K562 (cell line): ENCODE results near the gene PARP1. TPM values are rescaled to one million over a fixed set of nuclear protein-coding genes. Genes with fewer than 3 reads are reported as not detected.

ENCODE experiments used
- ATAC-seq: fragments of 200-7000 bp; cut with Tn5 transposase; 3 replicates; pipeline ENCODE4 v1.9.1; 2020; ENCODE audit warnings: moderate library complexity
- BruUV-seq: library from RNA; stranded (reverse); fragments of 400-500 nt; replicated peaks from 2 replicates; lab custom pipeline; 2021; lab: Mats Ljungman, UMichigan
- CTCF ChIA-PET: fragments of 300-600 bp; formaldehyde crosslinking; extraction: SDS; loops from one replicate; lab custom pipeline; 2021; ENCODE audit warnings: low intra/inter-chr PET ratio; lab: Yijun Ruan, JAX
- POLR2A ChIA-PET: fragments of 300-600, 350-650 bp; sonication (Branson Sonifier 250); formaldehyde crosslinking; extraction: SDS; loops from one replicate; lab custom pipeline; 2021; ENCODE audit warnings: antibody characterized with exemption, inconsistent platforms; lab: Yijun Ruan, JAX
- DNase-seq, 4 experiments: peaks; one replicate each; pipeline versions ENCODE4 v3.0.0 to v3.0.0-alpha.2; 2011 to 2018; ENCODE audit warnings: low spot score in 3 of 4, mixed read lengths in 3 of 4; ENCODE audit errors: extremely low read depth in 1 of 4
- FAIRE-seq: peaks from 2 replicates; lab custom pipeline; 2011; peaks lifted over from hg19 to GRCh38; lab: Jason Lieb, UNC
- H2AFZ ChIP-seq: 2 replicates; pipeline ENCODE4 v1.6.0; 2011; ENCODE audit warnings: low read depth, low read length, control low read depth, inconsistent platforms
- H3K27ac ChIP-seq: fragments of 200-600 bp; 3 replicates; pipeline ENCODE4 v1.8.0; 2011; ENCODE audit warnings: low read depth, mild to moderate bottlenecking, control low read depth, inconsistent platforms, low read length, moderate library complexity, mixed read lengths; ENCODE audit errors: extremely low read depth
- H3K27me3 ChIP-seq, 2 experiments: fragments of 300-600 bp in 1 of 2; 2 replicates in 1 of 2; 3 replicates in 1 of 2; pipeline versions ENCODE4 v1.6.0 to v1.8.0; 2011; ENCODE audit warnings: inconsistent platforms in 2 of 2, low read length in 2 of 2, mild to moderate bottlenecking in 1 of 2, mixed read lengths in 1 of 2, moderate library complexity in 1 of 2; ENCODE audit not compliant: control insufficient read depth in 2 of 2, insufficient read depth in 2 of 2
- H3K36me3 ChIP-seq: fragments of 300-600 bp; 3 replicates; pipeline ENCODE4 v1.8.0; 2011; ENCODE audit warnings: mild to moderate bottlenecking, low read length, inconsistent platforms; ENCODE audit not compliant: control insufficient read depth, insufficient read depth
- H3K4me1 ChIP-seq, 2 experiments: fragments of 200-600 bp in 1 of 2; replicated peaks in 1 of 2; 2 replicates in 1 of 2; 3 replicates in 1 of 2; pipeline versions ENCODE4 v1.5.1 to v1.8.0; 2011; ENCODE audit warnings: inconsistent platforms in 2 of 2, low read length in 2 of 2, mild to moderate bottlenecking in 1 of 2, mixed read lengths in 1 of 2, moderate library complexity in 1 of 2; ENCODE audit not compliant: control insufficient read depth in 2 of 2, insufficient read depth in 2 of 2
- H3K4me2 ChIP-seq: 2 replicates; pipeline ENCODE4 v1.6.1; 2011; ENCODE audit warnings: low read length, control low read depth, inconsistent platforms, mixed read lengths; ENCODE audit not compliant: insufficient read depth
- H3K4me3 ChIP-seq: fragments of 200-600 bp; sonication (generic), shearing (Covaris generic); 2 replicates; pipeline ENCODE4 v1.5.1; 2016; ENCODE audit warnings: control low read depth, inconsistent platforms
- H3K79me2 ChIP-seq: fragments of 200-600 bp; 3 replicates; pipeline ENCODE4 v1.8.0; 2011; ENCODE audit warnings: low read length, inconsistent platforms; ENCODE audit not compliant: control insufficient read depth, insufficient read depth
- H3K9ac ChIP-seq, 2 experiments: 2 replicates each; pipeline versions ENCODE4 v1.6.0 to v1.6.1; 2011; ENCODE audit warnings: low read depth in 2 of 2, low read length in 2 of 2, control low read depth in 1 of 2, inconsistent platforms in 1 of 2, mild to moderate bottlenecking in 1 of 2, mixed read lengths in 1 of 2; ENCODE audit not compliant: insufficient read depth in 1 of 2
- H3K9me1 ChIP-seq: one replicate; pipeline ENCODE4 v1.6.0; 2011; ENCODE audit warnings: inconsistent platforms, mild to moderate bottlenecking, low read length, moderate library complexity; ENCODE audit not compliant: control insufficient read depth, insufficient read depth
- H3K9me3 ChIP-seq: replicated peaks from 2 replicates; pipeline ENCODE4 v1.5.1; 2011; ENCODE audit warnings: low read depth, low read length, inconsistent platforms; ENCODE audit not compliant: control insufficient read depth, insufficient read depth
- H4K20me1 ChIP-seq: replicated peaks from 2 replicates; pipeline ENCODE4 v1.6.1; 2011; ENCODE audit warnings: low read length, inconsistent platforms, mixed read lengths; ENCODE audit not compliant: control insufficient read depth, insufficient read depth
- BDP1 ChIP-seq: IDR thresholded peaks from 3 replicates; pipeline ENCODE4 v1.6.1; 2011; ENCODE audit not compliant: insufficient read length, insufficient read depth
- BRD4 ChIP-seq: fragments of 200-600 bp; sonication (generic); IDR thresholded peaks from 2 replicates; pipeline ENCODE4 v1.6.1; 2017; ENCODE audit warnings: inconsistent platforms
- HDAC1 ChIP-seq, 2 experiments: fragments of 450-650 bp; IDR thresholded peaks; 2 replicates each; pipeline ENCODE4 v1.6.1; 2016 to 2017; ENCODE audit warnings: inconsistent platforms in 1 of 2, mild to moderate bottlenecking in 1 of 2, moderate library complexity in 1 of 2
- ILF3 ChIP-seq: fragments of 450-650 bp; IDR thresholded peaks from 2 replicates; pipeline ENCODE4 v1.6.1; 2018; ENCODE audit warnings: antibody characterized with exemption, mild to moderate bottlenecking, moderate library complexity, borderline replicate concordance
- RNF2 ChIP-seq: sonication (generic); IDR thresholded peaks from 2 replicates; pipeline ENCODE4 v1.6.1; 2016
- SREBF1 ChIP-seq: fragments of 150-350 bp; IDR thresholded peaks from 2 replicates; pipeline ENCODE4 v1.6.1; 2014; ENCODE audit warnings: antibody characterized with exemption, low read depth, low read length, borderline replicate concordance
- THRA ChIP-seq: fragments of 450-650 bp; IDR thresholded peaks from 2 replicates; pipeline ENCODE4 v1.6.1; 2017; ENCODE audit warnings: mild to moderate bottlenecking, moderate library complexity
- ZBTB7A ChIP-seq: IDR thresholded peaks from 2 replicates; pipeline ENCODE4 v1.6.1; 2011; ENCODE audit warnings: low read depth, mild to moderate bottlenecking, low read length, moderate library complexity, borderline replicate concordance; ENCODE audit not compliant: control insufficient read depth
- ZNF551 ChIP-seq: fragments of 250-450 bp; sonication (Bioruptor Pico); IDR thresholded peaks from 2 replicates; pipeline ENCODE4 v1.5.0; 2021; ENCODE audit warnings: mild to moderate bottlenecking, moderate library complexity
- ZNF696 ChIP-seq: fragments of 250-450 bp; sonication (Bioruptor Pico); conservative IDR thresholded peaks from 2 replicates; pipeline ENCODE4 v1.4.0; 2020; ENCODE audit warnings: mild to moderate bottlenecking, moderate library complexity
- ZZZ3 ChIP-seq: fragments of 450-650 bp; IDR thresholded peaks from 2 replicates; pipeline ENCODE4 v1.6.1; 2016; ENCODE audit warnings: antibody characterized with exemption, mild to moderate bottlenecking, moderate library complexity
- WGBS: fragments of 100-300 bp; shearing (Covaris generic); methylation state at CpG from one replicate; pipeline ENCODE4 v1.1.6; 2016; ENCODE audit warnings: low coverage, mixed read lengths; ENCODE audit not compliant: insufficient coverage; ENCODE audit errors: missing lambda C conversion rate; 5-methylcytosine and 5-hydroxymethylcytosine counted together
- in situ Hi-C: fragments of 300-500 bp; cut with MboI; formaldehyde crosslinking; loops from 4 replicates; pipeline ENCODE4 v1.15.0; 2018; ENCODE audit warnings: inconsistent platforms, mixed read lengths
- intact Hi-C: fragments of 100-400 bp; cut with micrococcal nuclease; formaldehyde crosslinking; loops from 2 replicates; pipeline ENCODE4 v1.14.2; 2022
- polyA plus RNA-seq, 8 experiments: library from polyadenylated mRNA; depleted of rRNA in 4 of 8; stranded (reverse) in 5 of 8; unstranded in 3 of 8; fragments of >200 nt; fragmentation: Nextera tagmentation in 2 of 8; fragmentation: Illumina TruSeq in 1 of 8; extraction: Ambion mirVana in 2 of 8; extraction: Trizol in 1 of 8; gene quantifications; 2 replicates each; pipeline versions ENCODE4 v1.2.1 to v1.2.3, GENCODE V29; 2011 to 2014; ENCODE audit warnings: inconsistent platforms in 1 of 8, missing spikeins in 1 of 8
- total RNA-seq, 7 experiments: library from RNA; depleted of rRNA in 6 of 7; stranded (reverse); fragments of >200 nt in 6 of 7; fragmentation: Illumina TruSeq in 2 of 7; extraction: Trizol in 2 of 7; gene quantifications; 2 replicates each; pipeline versions ENCODE4 v1.2.1 to v1.2.3, GENCODE V29; 2011 to 2021; ENCODE audit warnings: low replicate concordance in 1 of 7
- TF ChIP-seq, protein P1 (sequence below): fragments of 450-650 bp; IDR thresholded peaks from 2 replicates; pipeline ENCODE4 v1.6.1; 2017; ENCODE audit warnings: antibody characterized with exemption, mild to moderate bottlenecking
- TF ChIP-seq, protein P2 (sequence below): fragments of 450-650 bp; IDR thresholded peaks from one replicate; pipeline ENCODE4 v1.6.1; 2018; ENCODE audit warnings: mild to moderate bottlenecking, moderate library complexity; ENCODE audit not compliant: partially characterized antibody

The PARP1 gene
- total and polyA plus RNA-seq, 9 of the 15 experiments (the other 6 are each of a cell fraction or from before 2014, with no cell fraction given) = 121 to 306 (median 250) TPM

GRCh38 chr1:226394462-226394861, 13.4 kb downstream of the PARP1 start (continued):
- TF ChIP-seq, protein P1, sequence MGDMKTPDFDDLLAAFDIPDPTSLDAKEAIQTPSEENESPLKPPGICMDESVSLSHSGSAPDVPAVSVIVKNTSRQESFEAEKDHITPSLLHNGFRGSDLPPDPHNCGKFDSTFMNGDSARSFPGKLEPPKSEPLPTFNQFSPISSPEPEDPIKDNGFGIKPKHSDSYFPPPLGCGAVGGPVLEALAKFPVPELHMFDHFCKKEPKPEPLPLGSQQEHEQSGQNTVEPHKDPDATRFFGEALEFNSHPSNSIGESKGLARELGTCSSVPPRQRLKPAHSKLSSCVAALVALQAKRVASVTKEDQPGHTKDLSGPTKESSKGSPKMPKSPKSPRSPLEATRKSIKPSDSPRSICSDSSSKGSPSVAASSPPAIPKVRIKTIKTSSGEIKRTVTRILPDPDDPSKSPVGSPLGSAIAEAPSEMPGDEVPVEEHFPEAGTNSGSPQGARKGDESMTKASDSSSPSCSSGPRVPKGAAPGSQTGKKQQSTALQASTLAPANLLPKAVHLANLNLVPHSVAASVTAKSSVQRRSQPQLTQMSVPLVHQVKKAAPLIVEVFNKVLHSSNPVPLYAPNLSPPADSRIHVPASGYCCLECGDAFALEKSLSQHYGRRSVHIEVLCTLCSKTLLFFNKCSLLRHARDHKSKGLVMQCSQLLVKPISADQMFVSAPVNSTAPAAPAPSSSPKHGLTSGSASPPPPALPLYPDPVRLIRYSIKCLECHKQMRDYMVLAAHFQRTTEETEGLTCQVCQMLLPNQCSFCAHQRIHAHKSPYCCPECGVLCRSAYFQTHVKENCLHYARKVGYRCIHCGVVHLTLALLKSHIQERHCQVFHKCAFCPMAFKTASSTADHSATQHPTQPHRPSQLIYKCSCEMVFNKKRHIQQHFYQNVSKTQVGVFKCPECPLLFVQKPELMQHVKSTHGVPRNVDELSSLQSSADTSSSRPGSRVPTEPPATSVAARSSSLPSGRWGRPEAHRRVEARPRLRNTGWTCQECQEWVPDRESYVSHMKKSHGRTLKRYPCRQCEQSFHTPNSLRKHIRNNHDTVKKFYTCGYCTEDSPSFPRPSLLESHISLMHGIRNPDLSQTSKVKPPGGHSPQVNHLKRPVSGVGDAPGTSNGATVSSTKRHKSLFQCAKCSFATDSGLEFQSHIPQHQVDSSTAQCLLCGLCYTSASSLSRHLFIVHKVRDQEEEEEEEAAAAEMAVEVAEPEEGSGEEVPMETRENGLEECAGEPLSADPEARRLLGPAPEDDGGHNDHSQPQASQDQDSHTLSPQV = no peak
- TF ChIP-seq ZNF696 (no peak), BDP1 (no peak), RNF2 (no peak), ZNF551 (CRISPR knock-in tag) (no peak), ILF3 (no peak)

DNA sequence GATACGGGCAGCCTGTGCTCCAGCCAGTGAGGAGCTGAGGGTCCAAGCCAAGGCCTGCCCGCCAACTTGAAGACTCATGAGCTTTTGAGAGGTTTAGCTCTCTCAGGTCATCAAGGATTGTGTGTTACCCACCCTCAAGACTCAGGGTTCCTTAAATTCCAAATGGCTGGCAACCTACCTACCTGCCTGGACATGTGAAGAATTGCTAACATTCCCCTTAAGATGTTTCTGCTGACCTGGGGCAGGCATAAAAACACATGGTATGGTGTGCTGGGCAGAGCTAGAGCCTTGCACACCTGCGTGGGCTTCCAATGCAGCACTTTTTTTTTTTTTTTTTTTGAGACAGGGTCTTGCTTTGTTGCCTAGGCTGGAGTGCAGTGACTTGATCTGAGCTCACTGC, 17.2 kb downstream of the PARP1 start:
- Histone ChIP-seq H3K4me2 (no peak overlapping the region), H3K79me2 (peaks cover 28% of the 10 kb centered on the region), H4K20me1 (peaks cover 7% of the 10 kb centered on the region; the same call in 1 of the 2 replicates), H3K9me1 (no peaks in the 10 kb centered on the region), H3K27me3 (no peaks in the 10 kb centered on the region), H3K4me1 (no peaks in the 10 kb centered on the region), H3K36me3 (peaks cover 99% of the 10 kb centered on the region), H2AFZ (no peak overlapping the region), H3K4me3 (no peak overlapping the region), H3K27ac (no peak overlapping the region), H3K9me3 (no peaks in the 10 kb centered on the region), H3K9ac (no peak overlapping the region)
- TF ChIP-seq, protein P2, sequence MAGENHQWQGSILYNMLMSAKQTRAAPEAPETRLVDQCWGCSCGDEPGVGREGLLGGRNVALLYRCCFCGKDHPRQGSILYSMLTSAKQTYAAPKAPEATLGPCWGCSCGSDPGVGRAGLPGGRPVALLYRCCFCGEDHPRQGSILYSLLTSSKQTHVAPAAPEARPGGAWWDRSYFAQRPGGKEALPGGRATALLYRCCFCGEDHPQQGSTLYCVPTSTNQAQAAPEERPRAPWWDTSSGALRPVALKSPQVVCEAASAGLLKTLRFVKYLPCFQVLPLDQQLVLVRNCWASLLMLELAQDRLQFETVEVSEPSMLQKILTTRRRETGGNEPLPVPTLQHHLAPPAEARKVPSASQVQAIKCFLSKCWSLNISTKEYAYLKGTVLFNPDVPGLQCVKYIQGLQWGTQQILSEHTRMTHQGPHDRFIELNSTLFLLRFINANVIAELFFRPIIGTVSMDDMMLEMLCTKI = no peak
- TF ChIP-seq BRD4 (no peak), SREBF1 (no peak), THRA (no peak), ZZZ3 (no peak), ZBTB7A (no peak), HDAC1 (IDR thresholded peaks at IDR 0.05) (no peak)
- no peak for FAIRE-seq
- CTCF ChIA-PET = interaction anchor here (0.7 kb wide), 1 partner anchor 11 kb away, joined by 4 read pairs; no protein-coding TSS in a partner anchor
- WGBS = 94% methylated on average over 3 of the region's 3 CpGs
- intact Hi-C loops = no loop called here
- POLR2A ChIA-PET = interaction anchor here (1.4 kb wide), 1 partner anchor 12 kb away, joined by 3 read pairs; no protein-coding TSS in a partner anchor
- in situ Hi-C loops = no loop called here
- DNase-seq = no peak
- ATAC-seq = no peak
- no TSS peak for BruUV-seq
